ENCODE measurements around the gene LRRC61. TPM values are rescaled to one million over a fixed set of nuclear protein-coding genes. Genes with fewer than 3 reads are reported as not detected.

LRRC61 gene
- total RNA-seq, 4 donors from 2014 or later, result 5.9 to 41.2 (median 15.3) TPM

GRCh38 chr7:150370612-150371071 is 47.5 kb downstream of the LRRC61 start:
- DNase-seq, result no peak
- Histone ChIP-seq H3K4me1 (peaks cover 0 to 10% of the 10 kb centered on the region in 2 donors), H3K4me3 (no peak overlapping the region), H3K27ac (peak overlapping the region in 1 of 2 donors; percentile 92), H3K36me3 (no peaks in the 10 kb centered on the region), H3K27me3 (no peaks in the 10 kb centered on the region), H3K9me3 (no peaks in the 10 kb centered on the region)
- intact Hi-C loops (cut with DNase I; ENCODE audit: low total_unique reads), result no loop called here
- no peak for TF ChIP-seq CTCF (IDR thresholded peaks at IDR 0.05)
- TF ChIP-seq POLR2A (IDR thresholded peaks at IDR 0.05), result no peak

GRCh38 chr7:150371131-150371995 is 48.2 kb downstream of the LRRC61 start:
- Histone ChIP-seq H3K27ac (no peak overlapping the region), H3K4me3 (no peak overlapping the region), H3K27me3 (no peaks in the 10 kb centered on the region), H3K4me1 (peaks cover 0 to 10% of the 10 kb centered on the region in 2 donors), H3K36me3 (no peaks in the 10 kb centered on the region), H3K9me3 (no peaks in the 10 kb centered on the region)
- TF ChIP-seq POLR2A (IDR thresholded peaks at IDR 0.05), result no peak
- TF ChIP-seq CTCF (IDR thresholded peaks at IDR 0.05), result no peak
- intact Hi-C loops (cut with DNase I; ENCODE audit: low total_unique reads), result no loop called here
- DNase-seq, result no peak

GRCh38 chr7:150371996-150372270 is 48.8 kb downstream of the LRRC61 start:
- no peaks in the 10 kb centered on the region for H3K27me3 ChIP-seq
- H3K36me3 ChIP-seq, result no peaks in the 10 kb centered on the region
- intact Hi-C loops (cut with DNase I; ENCODE audit: low total_unique reads), result no loop called here
- H3K4me1 ChIP-seq, result peaks cover 0 to 10% of the 10 kb centered on the region in 2 donors
- H3K4me3 ChIP-seq, result no peak overlapping the region
- no peak overlapping the region for H3K27ac ChIP-seq
- TF ChIP-seq POLR2A (IDR thresholded peaks at IDR 0.05) (no peak), CTCF (IDR thresholded peaks at IDR 0.05) (no peak)
- no peaks in the 10 kb centered on the region for H3K9me3 ChIP-seq
- no peak for DNase-seq

- TF ChIP-seq CTCF (IDR thresholded peaks at IDR 0.05) (no peak), POLR2A (IDR thresholded peaks at IDR 0.05) (no peak)
- H3K4me1 ChIP-seq, result peaks cover 0 to 10% of the 10 kb centered on the region in 2 donors
- H3K9me3 ChIP-seq, result no peaks in the 10 kb centered on the region
- intact Hi-C loops (cut with DNase I; ENCODE audit: low total_unique reads), result no loop called here
- H3K27ac ChIP-seq, result no peak overlapping the region
- no peaks in the 10 kb centered on the region for H3K27me3 ChIP-seq
- no peak for DNase-seq
- no peaks in the 10 kb centered on the region for H3K36me3 ChIP-seq
- no peak overlapping the region for H3K4me3 ChIP-seq
Measured at GRCh38 chr7:150372271-150373048, 49.3 kb downstream of the LRRC61 start.
